Activated T-helper 17 cell treated with anti-CD3 and anti-CD28 coated beads, Interleukin-2, amount 50 U/mL, for 72 hours (primary cell): ENCODE data around the gene OSGEP. TPM values are rescaled to one million over a fixed set of nuclear protein-coding genes. Genes with fewer than 3 reads are reported as not detected.
A peak's percentile ranks its signal among the peaks of the same experiment; 100 is the strongest.

ENCODE experiments used
- ATAC-seq: fragments of 150-1000 bp; cut with Tn5 transposase; replicated peaks from 2 replicates; pipeline ENCODE4 v1.10.0; 2021; ENCODE audit warnings: mild to moderate bottlenecking, moderate library complexity
- H3K27ac Mint-ChIP-seq: one replicate; pipeline ENCODE4 v1.8.0; 2022; ENCODE audit warnings: mixed read lengths
- H3K27me3 Mint-ChIP-seq: one replicate; pipeline ENCODE4 v1.8.0; 2022; ENCODE audit warnings: mixed read lengths
- H3K36me3 Mint-ChIP-seq: one replicate; pipeline ENCODE4 v1.8.0; 2022; ENCODE audit warnings: low read depth, mild to moderate bottlenecking, mixed read lengths
- H3K4me1 Mint-ChIP-seq: one replicate; pipeline ENCODE4 v1.8.0; 2022; ENCODE audit warnings: mixed read lengths
- H3K4me3 Mint-ChIP-seq: one replicate; pipeline ENCODE4 v1.8.0; 2022; ENCODE audit warnings: mild to moderate bottlenecking, mixed read lengths
- H3K9me3 Mint-ChIP-seq: one replicate; pipeline ENCODE4 v1.8.0; 2022; ENCODE audit warnings: mixed read lengths
- total RNA-seq, 2 donors: library from RNA; stranded (reverse); gene quantifications; one replicate each; pipeline ENCODE4 v1.2.3, GENCODE V29; 2022

The OSGEP gene
- total RNA-seq: 10 to 100 TPM; 40.5 to 42.3 TPM

- peaks cover 9% of the 10 kb centered on the region for H3K4me1 Mint-ChIP-seq
- no peak within 1 kb of the TSS for H3K4me3 Mint-ChIP-seq
- ATAC-seq: peak; percentile 89
- H3K27ac Mint-ChIP-seq: no peak within 1 kb of the TSS
- H3K36me3 Mint-ChIP-seq: no peaks in the 10 kb centered on the region
- no peaks in the 10 kb centered on the region for H3K27me3 Mint-ChIP-seq
- no peaks in the 10 kb centered on the region for H3K9me3 Mint-ChIP-seq
These were observed at the start of gene OSGEP, which contains the start of gene APEX1 for GRCh38 chr14:20454516-20455354. Gene OSGEP, minus strand, starts transcription at chr14:20454812. Its CDS starts 129 bp downstream, at chr14:20454683. Gene APEX1, plus strand, starts transcription at chr14:20455226. Its CDS starts 420 bp downstream, at chr14:20455646.

DNA sequence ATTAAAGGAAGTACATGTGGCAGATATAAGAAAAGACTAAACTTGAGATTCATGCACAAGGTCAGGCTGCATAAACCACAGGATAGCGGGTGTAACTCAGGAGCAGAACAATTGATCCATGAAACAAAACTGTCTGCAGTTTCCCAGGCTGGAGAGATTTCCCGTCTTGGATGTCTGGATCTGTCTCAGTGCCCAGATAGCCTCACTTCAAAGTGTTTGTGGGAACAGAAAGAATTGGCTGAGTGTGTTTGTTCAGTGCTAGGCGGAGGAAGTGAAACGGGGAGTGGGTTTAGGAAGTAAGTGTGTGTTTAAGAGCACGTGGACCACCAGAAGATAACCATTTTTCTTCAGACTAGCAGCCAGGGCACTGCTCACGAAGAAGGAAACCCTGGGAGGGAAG, 49.3 kb upstream of the OSGEP start:
- H3K27me3 Mint-ChIP-seq: no peaks in the 10 kb centered on the region
- H3K4me3 Mint-ChIP-seq: no peak overlapping the region
- no peak for ATAC-seq
- H3K36me3 Mint-ChIP-seq: no peaks in the 10 kb centered on the region
- no peaks in the 10 kb centered on the region for H3K4me1 Mint-ChIP-seq
- no peak overlapping the region for H3K27ac Mint-ChIP-seq
- no peaks in the 10 kb centered on the region for H3K9me3 Mint-ChIP-seq

DNA sequence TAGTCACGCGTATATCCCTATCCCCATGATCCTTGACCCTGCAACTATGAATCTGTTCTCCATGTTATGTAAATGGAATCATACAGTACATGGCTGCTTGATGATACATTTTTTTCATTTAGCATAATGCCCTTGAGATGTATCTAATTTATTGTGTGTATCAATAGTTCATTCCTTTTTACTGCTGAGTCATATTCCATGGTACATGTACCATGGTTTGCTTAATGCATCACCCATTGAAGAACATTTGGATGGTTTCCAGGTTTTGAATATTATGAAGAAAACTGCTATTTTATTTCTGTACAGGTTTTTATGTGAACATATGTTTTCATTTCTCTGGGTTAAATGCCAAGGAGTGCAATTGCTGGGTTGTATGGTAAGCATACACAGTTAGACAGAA, 46.7 kb upstream of the OSGEP start:
- Mint-ChIP-seq H3K9me3 (no peaks in the 10 kb centered on the region), H3K4me3 (no peak overlapping the region), H3K27me3 (no peaks in the 10 kb centered on the region), H3K4me1 (no peaks in the 10 kb centered on the region), H3K27ac (no peak overlapping the region), H3K36me3 (no peaks in the 10 kb centered on the region)
- no peak for ATAC-seq

- H3K4me1 Mint-ChIP-seq: peaks cover 13% of the 10 kb centered on the region
- no peak overlapping the region for H3K27ac Mint-ChIP-seq
- no peaks in the 10 kb centered on the region for H3K9me3 Mint-ChIP-seq
- H3K36me3 Mint-ChIP-seq: no peaks in the 10 kb centered on the region
- no peaks in the 10 kb centered on the region for H3K27me3 Mint-ChIP-seq
- H3K4me3 Mint-ChIP-seq: no peak overlapping the region
- ATAC-seq: no peak
These were observed 45.3 kb upstream of the OSGEP start for GRCh38 chr14:20499881-20500280.

- no peaks in the 10 kb centered on the region for H3K36me3 Mint-ChIP-seq
- H3K4me1 Mint-ChIP-seq: peaks cover 16% of the 10 kb centered on the region
- no peak overlapping the region for H3K27ac Mint-ChIP-seq
- no peak overlapping the region for H3K4me3 Mint-ChIP-seq
- ATAC-seq: no peak
- no peaks in the 10 kb centered on the region for H3K9me3 Mint-ChIP-seq
- no peaks in the 10 kb centered on the region for H3K27me3 Mint-ChIP-seq
These were observed 44.5 kb upstream of the OSGEP start for GRCh38 chr14:20499108-20499507.

GRCh38 chr14:20498622-20499021, 44.0 kb upstream of the OSGEP start:
- Mint-ChIP-seq H3K27me3 (no peaks in the 10 kb centered on the region), H3K4me3 (no peak overlapping the region), H3K27ac (no peak overlapping the region), H3K36me3 (no peaks in the 10 kb centered on the region), H3K9me3 (no peaks in the 10 kb centered on the region), H3K4me1 (peaks cover 19% of the 10 kb centered on the region)
- no peak for ATAC-seq

GRCh38 chr14:20494935-20495766, 40.5 kb upstream of the OSGEP start:
- peak; percentile 88 for ATAC-seq
- H3K27ac Mint-ChIP-seq: peak overlapping the region; percentile 57
- H3K4me1 Mint-ChIP-seq: peaks cover 34% of the 10 kb centered on the region
- peak overlapping the region; percentile 63 for H3K4me3 Mint-ChIP-seq
- H3K36me3 Mint-ChIP-seq: no peaks in the 10 kb centered on the region
- H3K9me3 Mint-ChIP-seq: no peaks in the 10 kb centered on the region
- H3K27me3 Mint-ChIP-seq: no peaks in the 10 kb centered on the region

DNA sequence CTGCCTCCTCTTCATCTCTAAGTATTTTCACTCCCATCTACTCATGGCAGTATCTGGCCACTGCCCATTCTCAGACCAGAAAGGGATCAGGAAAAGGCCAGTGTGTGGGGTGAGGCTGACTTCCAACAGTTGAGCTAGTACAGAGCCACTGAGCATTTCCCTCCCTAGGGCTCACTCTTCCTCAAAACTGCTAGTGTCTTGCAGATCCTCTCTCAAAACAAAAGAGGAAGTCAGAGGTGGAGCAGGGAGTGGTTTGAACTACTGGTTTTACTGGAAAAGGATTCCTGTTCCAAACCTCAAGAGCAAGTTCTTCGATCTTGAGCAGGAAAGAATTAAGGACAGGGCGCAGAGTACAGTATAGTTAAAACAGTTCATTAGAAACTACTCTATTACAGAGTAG, 39.0 kb upstream of the OSGEP start:
- Mint-ChIP-seq H3K4me3 (peak overlapping the region; percentile 39), H3K27ac (peak overlapping the region; percentile 64), H3K27me3 (no peaks in the 10 kb centered on the region), H3K36me3 (no peaks in the 10 kb centered on the region), H3K4me1 (peaks cover 44% of the 10 kb centered on the region), H3K9me3 (no peaks in the 10 kb centered on the region)
- ATAC-seq: no peak

- Mint-ChIP-seq H3K27me3 (no peaks in the 10 kb centered on the region), H3K36me3 (no peaks in the 10 kb centered on the region), H3K9me3 (no peaks in the 10 kb centered on the region), H3K4me3 (no peak overlapping the region), H3K4me1 (peaks cover 52% of the 10 kb centered on the region), H3K27ac (no peak overlapping the region)
- ATAC-seq: no peak
These were observed 37.9 kb upstream of the OSGEP start for GRCh38 chr14:20492486-20492885.

- peak overlapping the region; percentile 81 for H3K27ac Mint-ChIP-seq
- no peaks in the 10 kb centered on the region for H3K36me3 Mint-ChIP-seq
- H3K4me3 Mint-ChIP-seq: peak overlapping the region; percentile 78
- ATAC-seq: no peak
- H3K27me3 Mint-ChIP-seq: no peaks in the 10 kb centered on the region
- peaks cover 56% of the 10 kb centered on the region for H3K4me1 Mint-ChIP-seq
- peaks cover 4% of the 10 kb centered on the region for H3K9me3 Mint-ChIP-seq
These were observed 36.0 kb upstream of the OSGEP start for GRCh38 chr14:20490563-20490962.

DNA sequence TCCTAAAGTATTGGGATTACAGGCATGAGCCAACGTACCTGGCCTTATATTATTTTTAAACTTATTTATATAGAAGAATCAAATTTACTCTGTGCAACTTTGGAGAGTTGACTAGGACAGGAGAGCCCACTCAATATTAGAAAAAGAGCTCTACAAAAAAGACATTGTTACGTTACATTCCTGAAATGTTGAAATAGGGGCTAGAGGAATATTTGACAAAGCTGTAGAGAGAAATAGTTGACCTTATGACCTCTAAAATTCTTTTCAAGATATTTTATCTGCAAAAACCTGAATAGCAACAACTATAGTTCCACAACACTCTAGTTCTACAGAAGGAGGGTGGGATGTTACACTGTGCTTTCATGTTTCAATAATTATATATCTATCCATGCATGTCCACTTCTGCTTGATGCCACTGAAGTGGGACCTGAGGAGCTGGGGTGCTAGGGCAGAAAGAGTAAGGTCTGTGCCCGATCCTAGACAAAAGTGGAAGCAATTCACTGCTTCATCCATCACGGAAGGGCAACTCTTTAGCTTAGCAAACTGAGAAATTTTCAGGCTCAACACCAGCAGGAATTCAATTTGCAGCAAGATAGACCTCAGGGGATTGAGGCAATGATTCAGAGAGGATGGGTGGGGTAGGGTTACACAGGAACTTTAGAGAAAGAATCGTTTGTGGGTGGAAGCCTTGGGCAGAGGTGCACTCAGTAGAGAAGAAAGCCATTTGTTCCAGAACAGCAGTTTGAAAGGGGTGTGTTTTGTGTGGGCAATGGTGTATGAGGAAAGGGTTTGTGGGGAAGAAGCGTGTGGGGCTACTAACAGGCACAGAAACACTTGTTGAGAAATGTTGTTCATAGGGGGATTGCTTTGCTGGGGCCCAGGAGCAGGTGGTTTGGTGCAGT, 34.7 kb upstream of the OSGEP start:
- peak overlapping the region; percentile 78 for H3K4me3 Mint-ChIP-seq
- peak overlapping the region; percentile 81 for H3K27ac Mint-ChIP-seq
- H3K9me3 Mint-ChIP-seq: peaks cover 9% of the 10 kb centered on the region
- peak; percentile 56 for ATAC-seq
- no peaks in the 10 kb centered on the region for H3K36me3 Mint-ChIP-seq
- H3K4me1 Mint-ChIP-seq: peaks cover 52% of the 10 kb centered on the region
- H3K27me3 Mint-ChIP-seq: no peaks in the 10 kb centered on the region

DNA sequence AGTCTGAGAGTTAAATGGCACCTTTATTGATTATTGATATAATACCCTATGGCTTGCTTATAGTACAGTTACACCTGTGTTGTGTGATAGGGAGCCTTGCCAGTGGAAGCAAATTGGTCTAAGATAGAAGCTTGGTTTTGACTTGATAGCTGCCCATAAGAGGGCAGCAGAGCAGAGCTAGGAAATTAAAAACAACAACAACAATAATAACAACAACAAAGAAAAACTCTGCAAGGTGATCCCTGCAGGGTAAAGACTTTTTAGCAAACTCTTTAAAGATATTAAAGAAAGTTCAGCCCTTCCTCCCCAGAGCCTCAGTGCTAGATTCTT, 32.7 kb upstream of the OSGEP start:
- ATAC-seq: no peak
- Mint-ChIP-seq H3K27me3 (no peaks in the 10 kb centered on the region), H3K27ac (peak overlapping the region; percentile 74), H3K36me3 (no peaks in the 10 kb centered on the region), H3K4me1 (peaks cover 52% of the 10 kb centered on the region), H3K4me3 (peak overlapping the region; percentile 72), H3K9me3 (peaks cover 9% of the 10 kb centered on the region)

DNA sequence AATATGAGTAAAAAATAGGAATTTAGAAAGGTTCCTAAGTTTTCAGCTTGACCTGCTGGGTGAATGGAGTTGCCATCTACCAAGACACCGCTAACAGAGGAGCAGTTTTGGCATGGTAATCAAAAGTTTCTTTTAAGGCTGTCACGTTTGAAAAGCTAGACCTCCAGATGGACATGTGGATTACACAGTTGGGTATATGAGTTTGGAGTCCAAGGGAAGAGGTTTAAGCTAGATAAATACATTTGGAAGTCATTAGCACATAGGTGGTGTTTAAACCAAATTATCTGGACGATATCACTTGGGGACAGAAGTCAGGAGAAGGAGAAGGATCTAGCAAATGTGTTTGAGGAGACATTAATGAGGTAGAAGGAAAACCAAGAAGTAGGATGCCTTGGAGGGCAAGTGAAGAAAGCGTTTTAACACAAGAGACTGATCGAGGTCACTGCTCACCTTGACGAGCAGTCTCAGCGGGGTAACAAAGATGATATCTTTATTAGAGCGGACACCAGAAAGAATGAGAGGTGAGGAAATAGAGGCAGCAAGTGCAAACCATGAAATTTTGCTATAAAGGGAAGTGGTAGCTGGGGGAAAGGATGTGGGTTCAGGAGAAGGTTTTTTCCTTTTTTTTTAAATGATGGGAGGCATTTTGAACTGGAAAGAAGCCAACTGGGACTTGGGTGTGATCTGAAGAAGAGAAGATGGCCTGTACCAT, 32.2 kb upstream of the OSGEP start:
- H3K27me3 Mint-ChIP-seq: no peaks in the 10 kb centered on the region
- H3K9me3 Mint-ChIP-seq: peaks cover 9% of the 10 kb centered on the region
- peak overlapping the region; percentile 72 for H3K4me3 Mint-ChIP-seq
- H3K36me3 Mint-ChIP-seq: no peaks in the 10 kb centered on the region
- peaks cover 57% of the 10 kb centered on the region for H3K4me1 Mint-ChIP-seq
- no peak for ATAC-seq
- peak overlapping the region; percentile 74 for H3K27ac Mint-ChIP-seq

DNA sequence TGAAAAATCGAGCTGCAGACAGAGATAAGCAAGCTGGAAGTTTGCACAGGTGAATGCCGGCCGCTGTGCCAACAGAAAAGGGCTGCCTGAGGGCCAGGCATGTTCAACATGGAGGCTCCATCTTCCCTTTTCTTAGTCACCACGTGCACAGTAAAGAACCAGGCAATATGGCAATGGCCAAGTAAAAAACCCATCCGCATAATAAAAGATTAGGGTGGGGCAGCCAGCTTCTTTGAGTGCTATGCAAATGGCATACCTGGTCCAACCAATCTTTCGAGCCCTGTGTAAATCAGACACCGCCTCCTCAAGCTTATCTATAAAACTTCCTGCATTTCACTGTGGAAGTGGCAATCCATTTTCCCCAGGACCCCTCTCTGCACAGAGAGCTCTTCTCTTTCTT, 31.3 kb upstream of the OSGEP start:
- H3K4me3 Mint-ChIP-seq: no peak overlapping the region

More for the DNA sequence above, 31.3 kb upstream of the OSGEP start:
- H3K36me3 Mint-ChIP-seq: no peaks in the 10 kb centered on the region
- peaks cover 9% of the 10 kb centered on the region for H3K9me3 Mint-ChIP-seq
- H3K4me1 Mint-ChIP-seq: peaks cover 52% of the 10 kb centered on the region
- no peak for ATAC-seq
- no peak overlapping the region for H3K27ac Mint-ChIP-seq
- H3K27me3 Mint-ChIP-seq: no peaks in the 10 kb centered on the region
